Measurements from ENCODE around the gene DSCAM.

DSCAM gene

DNA sequence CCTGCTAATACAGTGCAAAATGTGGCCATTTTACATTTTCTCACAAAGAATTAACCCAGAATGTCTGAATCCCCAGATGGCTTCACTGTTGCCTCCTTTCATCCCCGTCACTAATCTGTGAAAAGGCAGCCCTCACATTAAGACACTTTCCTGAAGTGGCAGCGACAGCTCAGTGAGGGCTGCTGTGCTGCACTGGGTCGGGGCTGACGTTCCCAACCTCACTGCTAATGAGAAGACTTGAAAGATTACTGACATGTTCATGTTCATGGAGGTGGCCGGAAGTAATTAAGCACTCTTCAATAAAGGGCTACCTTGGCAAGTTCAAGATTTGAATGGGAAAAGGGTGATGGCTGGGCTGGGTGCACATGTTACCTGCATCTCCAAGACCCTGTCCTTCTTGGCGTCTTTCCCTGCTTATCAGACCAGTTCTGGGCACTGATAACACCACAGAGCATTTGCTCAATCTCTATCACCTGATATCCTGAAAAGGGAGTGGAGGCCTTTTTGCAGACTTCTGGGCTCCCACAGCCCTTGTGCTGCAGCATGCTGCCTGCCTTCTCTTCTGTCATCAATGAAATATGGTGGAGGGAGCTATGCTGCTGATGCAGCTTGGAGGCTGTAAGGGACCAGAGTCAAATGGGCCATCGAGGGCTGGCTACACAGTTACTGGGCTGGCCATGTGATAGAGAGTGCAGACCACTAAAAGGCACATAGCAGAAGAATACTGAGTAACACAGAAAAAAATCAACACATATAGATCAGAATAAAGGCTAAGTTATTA is 596.3 kb downstream of the DSCAM start:
- H3K9ac ChIP-seq (ENCODE audit: low read length) = no peak overlapping the region
- no peak overlapping the region for H3K27ac ChIP-seq (ENCODE audit: low read depth, low read length, poor library complexity, severe bottlenecking)
- no peaks in the 10 kb centered on the region for H3K9me2 ChIP-seq (ENCODE audit: low read depth, low read length)
- H3K27me3 ChIP-seq (ENCODE audit: insufficient read depth, low read length) = no peaks in the 10 kb centered on the region
- TF ChIP-seq, protein P1, sequence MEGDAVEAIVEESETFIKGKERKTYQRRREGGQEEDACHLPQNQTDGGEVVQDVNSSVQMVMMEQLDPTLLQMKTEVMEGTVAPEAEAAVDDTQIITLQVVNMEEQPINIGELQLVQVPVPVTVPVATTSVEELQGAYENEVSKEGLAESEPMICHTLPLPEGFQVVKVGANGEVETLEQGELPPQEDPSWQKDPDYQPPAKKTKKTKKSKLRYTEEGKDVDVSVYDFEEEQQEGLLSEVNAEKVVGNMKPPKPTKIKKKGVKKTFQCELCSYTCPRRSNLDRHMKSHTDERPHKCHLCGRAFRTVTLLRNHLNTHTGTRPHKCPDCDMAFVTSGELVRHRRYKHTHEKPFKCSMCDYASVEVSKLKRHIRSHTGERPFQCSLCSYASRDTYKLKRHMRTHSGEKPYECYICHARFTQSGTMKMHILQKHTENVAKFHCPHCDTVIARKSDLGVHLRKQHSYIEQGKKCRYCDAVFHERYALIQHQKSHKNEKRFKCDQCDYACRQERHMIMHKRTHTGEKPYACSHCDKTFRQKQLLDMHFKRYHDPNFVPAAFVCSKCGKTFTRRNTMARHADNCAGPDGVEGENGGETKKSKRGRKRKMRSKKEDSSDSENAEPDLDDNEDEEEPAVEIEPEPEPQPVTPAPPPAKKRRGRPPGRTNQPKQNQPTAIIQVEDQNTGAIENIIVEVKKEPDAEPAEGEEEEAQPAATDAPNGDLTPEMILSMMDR (IDR thresholded peaks at IDR 0.05; ENCODE audit: low read length) = no peak
- TF ChIP-seq EZH2 (IDR thresholded peaks at IDR 0.05; ENCODE audit: borderline replicate concordance, low read length) = no peak
- H3K4me2 ChIP-seq (ENCODE audit: low read length) = no peak overlapping the region
- H4K20me1 ChIP-seq (ENCODE audit: insufficient read depth, low read length) = no peaks in the 10 kb centered on the region
- H3K79me2 ChIP-seq (ENCODE audit: insufficient read depth, low read length) = no peaks in the 10 kb centered on the region
- no peaks in the 10 kb centered on the region for H3K9me3 ChIP-seq (ENCODE audit: low read length)
- no peak overlapping the region for H3K4me3 ChIP-seq (ENCODE audit: low read depth, low read length, poor library complexity, severe bottlenecking)
- no peaks in the 10 kb centered on the region for H3K4me1 ChIP-seq (ENCODE audit: insufficient read depth, low read length, severe bottlenecking)
- H3F3A ChIP-seq (ENCODE audit: insufficient read depth, low read length) = no peaks in the 10 kb centered on the region
- H2AFZ ChIP-seq (ENCODE audit: low read length) = no peak overlapping the region
- no peaks in the 10 kb centered on the region for H3K36me3 ChIP-seq (ENCODE audit: insufficient read depth, low read length)

DNA sequence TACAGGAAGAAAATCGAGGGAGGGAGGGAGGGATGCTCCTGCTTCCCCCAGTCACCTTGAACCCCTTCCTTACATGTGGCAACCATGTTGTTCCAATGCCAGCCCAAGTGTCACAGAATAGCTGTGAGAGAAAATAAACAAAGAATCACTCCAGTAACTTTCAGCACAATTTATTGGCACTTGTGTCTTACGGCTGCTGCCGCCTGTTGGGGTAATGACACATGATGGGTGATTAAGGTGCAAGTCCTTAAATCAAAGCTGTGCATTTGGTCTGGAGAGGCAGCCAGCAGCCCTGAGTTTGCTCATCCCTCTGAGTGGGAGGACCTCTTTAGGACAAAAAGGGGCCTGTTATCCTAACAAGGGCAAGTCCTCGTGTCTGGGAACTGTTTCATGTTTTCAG is 602.0 kb downstream of the DSCAM start:
- no peaks in the 10 kb centered on the region for H3K27me3 ChIP-seq (ENCODE audit: insufficient read depth, low read length)
- H3K36me3 ChIP-seq (ENCODE audit: insufficient read depth, low read length) = no peaks in the 10 kb centered on the region
- TF ChIP-seq, protein P1 (IDR thresholded peaks at IDR 0.05; ENCODE audit: low read length) = no peak
- no peak for TF ChIP-seq EZH2 (IDR thresholded peaks at IDR 0.05; ENCODE audit: borderline replicate concordance, low read length)
- no peaks in the 10 kb centered on the region for H3K4me1 ChIP-seq (ENCODE audit: insufficient read depth, low read length, severe bottlenecking)
- H4K20me1 ChIP-seq (ENCODE audit: insufficient read depth, low read length) = no peaks in the 10 kb centered on the region
- no peak overlapping the region for H2AFZ ChIP-seq (ENCODE audit: low read length)
- no peak overlapping the region for H3K4me3 ChIP-seq (ENCODE audit: low read depth, low read length, poor library complexity, severe bottlenecking)
- H3K9ac ChIP-seq (ENCODE audit: low read length) = no peak overlapping the region
- no peaks in the 10 kb centered on the region for H3K9me2 ChIP-seq (ENCODE audit: low read depth, low read length)
- no peaks in the 10 kb centered on the region for H3F3A ChIP-seq (ENCODE audit: insufficient read depth, low read length)
- H3K9me3 ChIP-seq (ENCODE audit: low read length) = no peaks in the 10 kb centered on the region
- H3K4me2 ChIP-seq (ENCODE audit: low read length) = no peak overlapping the region
- H3K27ac ChIP-seq (ENCODE audit: low read depth, low read length, poor library complexity, severe bottlenecking) = no peak overlapping the region
- no peaks in the 10 kb centered on the region for H3K79me2 ChIP-seq (ENCODE audit: insufficient read depth, low read length)

DNA sequence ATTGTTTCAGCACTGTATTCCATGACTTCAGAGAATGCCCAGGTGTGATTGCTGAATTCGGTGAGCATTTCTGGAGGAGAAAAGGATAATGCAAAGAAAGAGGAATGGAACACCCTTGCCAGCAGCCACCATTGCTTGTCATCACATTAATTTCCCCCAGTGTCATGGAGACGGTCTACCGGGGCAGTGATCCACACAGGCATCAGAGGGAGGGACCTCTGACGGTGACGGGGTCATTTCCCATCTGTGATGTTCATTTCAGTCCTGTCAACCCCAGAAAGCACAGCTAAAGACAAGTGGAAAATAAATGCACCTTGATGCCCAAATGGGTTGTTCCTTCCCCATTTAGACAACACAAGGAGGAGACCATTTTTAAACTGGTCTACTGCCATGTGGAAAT is 603.3 kb downstream of the DSCAM start:
- H3K9me3 ChIP-seq (ENCODE audit: low read length) = no peaks in the 10 kb centered on the region
- H3K9ac ChIP-seq (ENCODE audit: low read length) = no peak overlapping the region
- H4K20me1 ChIP-seq (ENCODE audit: insufficient read depth, low read length) = no peaks in the 10 kb centered on the region
- no peak overlapping the region for H2AFZ ChIP-seq (ENCODE audit: low read length)
- H3K4me2 ChIP-seq (ENCODE audit: low read length) = no peak overlapping the region
- H3K9me2 ChIP-seq (ENCODE audit: low read depth, low read length) = no peaks in the 10 kb centered on the region
- H3K4me1 ChIP-seq (ENCODE audit: insufficient read depth, low read length, severe bottlenecking) = no peaks in the 10 kb centered on the region
- no peak for TF ChIP-seq EZH2 (IDR thresholded peaks at IDR 0.05; ENCODE audit: borderline replicate concordance, low read length)
- TF ChIP-seq, protein P1 (IDR thresholded peaks at IDR 0.05; ENCODE audit: low read length) = no peak
- H3K79me2 ChIP-seq (ENCODE audit: insufficient read depth, low read length) = no peaks in the 10 kb centered on the region
- no peak overlapping the region for H3K27ac ChIP-seq (ENCODE audit: low read depth, low read length, poor library complexity, severe bottlenecking)
- H3K4me3 ChIP-seq (ENCODE audit: low read depth, low read length, poor library complexity, severe bottlenecking) = no peak overlapping the region
- no peaks in the 10 kb centered on the region for H3K27me3 ChIP-seq (ENCODE audit: insufficient read depth, low read length)
- H3F3A ChIP-seq (ENCODE audit: insufficient read depth, low read length) = no peaks in the 10 kb centered on the region
- no peaks in the 10 kb centered on the region for H3K36me3 ChIP-seq (ENCODE audit: insufficient read depth, low read length)

Data from OCI-LY1 (cell line).